G401.6 (cell line): Measurements from ENCODE around the gene DDC.

ENCODE experiments used
- FAIRE-seq: peaks from 2 replicates; lab custom pipeline; 2012; peaks lifted over from hg19 to GRCh38; lab: Jason Lieb, UNC

Gene DDC

DNA sequence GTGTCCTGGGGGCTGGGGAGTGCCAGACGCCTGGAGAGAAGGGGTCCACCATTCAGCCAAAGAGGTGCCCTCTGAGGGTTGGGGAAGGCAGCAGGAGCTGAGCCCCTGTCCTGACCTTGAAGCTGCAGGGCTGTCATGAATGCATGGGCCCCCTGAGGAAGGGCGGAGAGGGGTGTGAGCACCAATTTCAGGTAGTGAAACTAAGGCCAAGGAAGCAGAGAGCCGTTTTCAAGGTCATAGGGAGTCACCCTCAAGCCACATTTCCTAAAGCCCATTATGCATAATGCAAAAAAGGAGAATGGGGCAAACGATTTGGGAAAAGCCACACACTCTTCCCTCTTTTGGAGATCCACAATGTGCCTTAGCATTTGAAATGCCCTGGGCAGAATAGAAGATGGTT lies 152.2 kb downstream of the DDC start:
- FAIRE-seq = no peak

GRCh38 chr7:50411332-50411731 lies 153.9 kb downstream of the DDC start:
- FAIRE-seq = no peak

- no peak for FAIRE-seq
Observed at GRCh38 chr7:50409856-50410745, 155.1 kb downstream of the DDC start.
